Nephron progenitor cell (in vitro differentiated cells): Measurements from ENCODE around the gene IWS1.

Source experiments
- DNase-seq: peaks from one replicate; pipeline ENCODE4 v3.0.0; 2021
- H3K27ac Mint-ChIP-seq: 2 replicates; pipeline ENCODE4 v1.8.0; 2021; ENCODE audit warnings: mild to moderate bottlenecking, moderate library complexity, mixed read lengths
- H3K27me3 Mint-ChIP-seq: 2 replicates; pipeline ENCODE4 v1.8.0; 2021; ENCODE audit warnings: mild to moderate bottlenecking, low read depth, mixed read lengths; ENCODE audit not compliant: poor library complexity
- H3K36me3 Mint-ChIP-seq: 2 replicates; pipeline ENCODE4 v1.8.0; 2021; ENCODE audit warnings: low read depth, mixed read lengths
- H3K4me1 Mint-ChIP-seq: 2 replicates; pipeline ENCODE4 v1.8.0; 2021; ENCODE audit warnings: mixed read lengths
- H3K4me3 Mint-ChIP-seq: 2 replicates; pipeline ENCODE4 v1.8.0; 2021; ENCODE audit warnings: mild to moderate bottlenecking, moderate library complexity, mixed read lengths
- H3K9me3 Mint-ChIP-seq: 2 replicates; pipeline ENCODE4 v1.8.0; 2021; ENCODE audit warnings: mild to moderate bottlenecking, moderate library complexity, mixed read lengths
- CTCF ChIP-seq: fragments of 200-600 bp; sonication (generic); IDR thresholded peaks from 2 replicates; pipeline ENCODE4 v1.5.0; 2021; ENCODE audit warnings: antibody characterized with exemption

IWS1 gene

GRCh38 chr2:127523269-127523939 lies 2.9 kb downstream of the IWS1 start:
- Mint-ChIP-seq H3K9me3 (no peaks in the 10 kb centered on the region), H3K4me1 (peaks cover 29% of the 10 kb centered on the region), H3K4me3 (peak overlapping the region; percentile 50), H3K27ac (no peak overlapping the region), H3K27me3 (peaks cover 4% of the 10 kb centered on the region), H3K36me3 (peaks cover 43% of the 10 kb centered on the region)
- no peak for DNase-seq
- TF ChIP-seq CTCF = no peak

GRCh38 chr2:127520424-127520823 lies 5.9 kb downstream of the IWS1 start:
- H3K4me3 Mint-ChIP-seq = no peak overlapping the region
- DNase-seq = no peak
- no peak overlapping the region for H3K27ac Mint-ChIP-seq
- peaks cover 20% of the 10 kb centered on the region for H3K4me1 Mint-ChIP-seq
- TF ChIP-seq CTCF = no peak
- H3K36me3 Mint-ChIP-seq = peaks cover 71% of the 10 kb centered on the region
- no peaks in the 10 kb centered on the region for H3K9me3 Mint-ChIP-seq
- H3K27me3 Mint-ChIP-seq = no peaks in the 10 kb centered on the region

GRCh38 chr2:127517465-127517864 lies 8.8 kb downstream of the IWS1 start:
- Mint-ChIP-seq H3K9me3 (no peaks in the 10 kb centered on the region), H3K27me3 (no peaks in the 10 kb centered on the region), H3K27ac (peak overlapping the region; percentile 23), H3K4me1 (peaks cover 33% of the 10 kb centered on the region), H3K36me3 (peaks cover 58% of the 10 kb centered on the region), H3K4me3 (no peak overlapping the region)
- no peak for DNase-seq
- no peak for TF ChIP-seq CTCF

GRCh38 chr2:127516041-127516762 lies 10.1 kb downstream of the IWS1 start:
- peaks cover 38% of the 10 kb centered on the region for H3K4me1 Mint-ChIP-seq
- peak overlapping the region; percentile 85 for H3K27ac Mint-ChIP-seq
- peaks cover 47% of the 10 kb centered on the region for H3K36me3 Mint-ChIP-seq
- no peak for DNase-seq
- H3K9me3 Mint-ChIP-seq = no peaks in the 10 kb centered on the region
- H3K4me3 Mint-ChIP-seq = no peak overlapping the region
- no peak for TF ChIP-seq CTCF
- H3K27me3 Mint-ChIP-seq = no peaks in the 10 kb centered on the region

GRCh38 chr2:127515383-127515915 lies 10.8 kb downstream of the IWS1 start:
- no peaks in the 10 kb centered on the region for H3K27me3 Mint-ChIP-seq
- no peak overlapping the region for H3K4me3 Mint-ChIP-seq
- H3K9me3 Mint-ChIP-seq = no peaks in the 10 kb centered on the region
- peaks cover 50% of the 10 kb centered on the region for H3K36me3 Mint-ChIP-seq
- no peak for DNase-seq
- peak overlapping the region; percentile 85 for H3K27ac Mint-ChIP-seq
- no peak for TF ChIP-seq CTCF
- peaks cover 38% of the 10 kb centered on the region for H3K4me1 Mint-ChIP-seq
